NCI-H1694 treated with DMSO at 0.1 percent for 48 hours (cell line): ENCODE results near the gene ADRA2C.
"Not testable (repeated sequence)": the region's sequence is repeated elsewhere in the genome, so short reads cannot be mapped to it uniquely, and the experiment has no call there.

Experiments
- DNase-seq: peaks from one replicate; lab custom pipeline; 2025; lab: John Stamatoyannopoulos, UW

Gene ADRA2C

DNA sequence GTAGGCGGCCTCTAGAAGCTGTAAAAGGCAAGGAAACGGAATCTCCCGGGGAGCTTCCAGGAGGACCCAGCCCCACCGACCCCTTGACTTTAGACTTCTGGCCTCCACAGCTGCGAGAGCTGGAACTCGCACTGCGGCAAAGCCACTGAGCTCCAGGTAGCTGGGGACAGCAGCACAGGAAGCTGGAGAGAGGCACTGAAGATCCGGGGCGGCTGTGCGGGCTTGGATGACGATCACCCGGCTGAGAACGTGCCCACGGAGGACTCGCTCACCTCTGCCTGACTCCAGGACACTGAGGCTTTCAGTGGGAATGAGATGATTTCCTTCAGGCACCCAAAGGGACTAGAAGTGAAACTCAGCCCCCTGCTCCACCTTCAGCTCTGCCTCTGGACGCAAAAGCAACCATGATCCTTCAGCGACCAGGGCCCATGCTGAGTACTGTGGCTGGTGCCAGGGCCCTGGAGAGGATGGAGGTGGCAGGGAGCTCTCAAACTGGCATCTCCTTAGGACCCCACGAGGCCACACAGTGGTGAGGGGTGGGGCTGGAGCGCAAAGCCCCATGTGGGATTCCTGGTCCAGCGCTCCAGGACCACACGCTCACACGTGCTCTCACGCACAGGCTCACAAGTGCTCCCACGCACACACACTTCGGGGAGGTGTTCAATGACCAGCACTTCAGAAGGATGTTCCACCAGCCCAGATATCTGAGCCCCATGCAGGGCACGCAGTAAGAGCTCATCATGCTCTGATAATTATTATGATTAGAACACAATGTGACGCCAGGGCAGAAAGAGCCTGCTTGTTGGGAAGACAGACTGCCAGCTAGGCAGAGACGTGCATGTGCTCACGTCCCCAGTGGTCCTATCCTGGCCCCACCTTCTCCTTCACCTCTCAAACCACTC lies 47.2 kb downstream of the ADRA2C start:
- DNase-seq = no peak

DNA sequence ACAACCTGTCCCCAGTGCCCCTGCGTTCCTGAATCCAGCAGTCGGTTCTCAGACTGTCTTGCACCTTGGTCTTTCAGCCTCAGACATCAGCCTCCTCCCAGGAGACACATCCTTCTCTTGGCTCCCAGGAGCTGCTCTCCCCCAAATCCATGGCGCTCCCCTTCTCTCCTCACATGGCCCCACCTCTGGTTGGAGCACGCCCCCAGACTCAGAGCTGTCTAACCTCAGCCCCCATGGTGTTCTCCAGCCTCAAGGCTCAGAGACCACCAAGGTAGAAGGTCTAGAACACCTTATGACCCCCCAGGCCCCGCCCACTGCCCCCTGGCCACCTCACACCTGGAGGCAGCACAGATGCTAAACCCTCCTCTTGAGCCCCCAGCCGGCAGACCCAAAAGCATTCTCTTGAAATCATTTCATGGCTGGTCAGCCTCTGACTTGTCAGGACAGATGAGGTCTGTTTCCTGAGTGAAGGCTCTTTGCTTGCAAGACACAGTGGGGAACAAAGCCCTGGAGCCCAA lies 47.9 kb downstream of the ADRA2C start:
- no peak for DNase-seq

DNA sequence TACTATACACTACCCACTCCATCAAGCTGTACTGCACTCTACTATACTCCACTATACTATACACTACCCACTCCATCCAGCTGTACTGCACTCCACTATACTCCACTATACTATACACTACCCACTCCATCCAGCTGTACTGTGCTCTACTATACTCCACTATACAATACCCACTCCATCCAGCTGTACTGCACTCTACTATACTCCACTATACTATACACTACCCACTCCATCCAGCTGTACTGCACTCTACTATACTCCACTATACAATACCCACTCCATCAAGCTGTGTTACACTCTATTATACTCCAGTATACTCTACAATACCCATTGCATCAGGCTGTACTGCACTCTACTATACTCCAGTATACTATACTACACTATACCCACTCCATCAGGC lies 48.7 kb downstream of the ADRA2C start:
- DNase-seq = not testable (repeated sequence)

DNA sequence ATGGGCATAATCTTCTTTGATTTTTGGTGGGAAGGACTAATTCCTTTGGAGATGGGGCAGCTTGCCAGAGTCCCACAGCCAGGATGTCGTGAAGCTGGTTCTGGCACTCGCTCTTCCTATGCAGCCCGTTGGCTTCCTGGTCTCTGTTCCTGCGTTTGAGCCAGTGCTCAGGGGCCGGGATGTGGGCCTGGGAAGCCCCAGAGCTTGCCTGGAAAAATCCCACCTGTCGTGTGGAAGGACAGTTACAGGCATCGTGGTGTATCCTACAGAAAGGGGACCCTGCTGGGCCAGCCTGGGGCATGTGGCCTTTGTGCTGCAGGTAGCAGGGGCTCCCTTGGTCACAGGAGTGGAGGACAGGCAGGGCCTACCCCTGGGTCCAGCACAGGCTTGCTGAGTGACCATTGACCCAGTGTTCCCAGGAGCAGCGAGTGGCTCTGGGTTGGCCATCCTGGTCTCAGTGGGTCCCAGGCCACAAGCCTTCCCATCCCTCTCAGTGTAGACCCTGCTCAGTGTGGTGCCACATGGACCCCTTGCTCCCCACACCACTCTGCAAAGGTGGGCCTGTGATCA lies 50.2 kb downstream of the ADRA2C start:
- no peak for DNase-seq

DNA sequence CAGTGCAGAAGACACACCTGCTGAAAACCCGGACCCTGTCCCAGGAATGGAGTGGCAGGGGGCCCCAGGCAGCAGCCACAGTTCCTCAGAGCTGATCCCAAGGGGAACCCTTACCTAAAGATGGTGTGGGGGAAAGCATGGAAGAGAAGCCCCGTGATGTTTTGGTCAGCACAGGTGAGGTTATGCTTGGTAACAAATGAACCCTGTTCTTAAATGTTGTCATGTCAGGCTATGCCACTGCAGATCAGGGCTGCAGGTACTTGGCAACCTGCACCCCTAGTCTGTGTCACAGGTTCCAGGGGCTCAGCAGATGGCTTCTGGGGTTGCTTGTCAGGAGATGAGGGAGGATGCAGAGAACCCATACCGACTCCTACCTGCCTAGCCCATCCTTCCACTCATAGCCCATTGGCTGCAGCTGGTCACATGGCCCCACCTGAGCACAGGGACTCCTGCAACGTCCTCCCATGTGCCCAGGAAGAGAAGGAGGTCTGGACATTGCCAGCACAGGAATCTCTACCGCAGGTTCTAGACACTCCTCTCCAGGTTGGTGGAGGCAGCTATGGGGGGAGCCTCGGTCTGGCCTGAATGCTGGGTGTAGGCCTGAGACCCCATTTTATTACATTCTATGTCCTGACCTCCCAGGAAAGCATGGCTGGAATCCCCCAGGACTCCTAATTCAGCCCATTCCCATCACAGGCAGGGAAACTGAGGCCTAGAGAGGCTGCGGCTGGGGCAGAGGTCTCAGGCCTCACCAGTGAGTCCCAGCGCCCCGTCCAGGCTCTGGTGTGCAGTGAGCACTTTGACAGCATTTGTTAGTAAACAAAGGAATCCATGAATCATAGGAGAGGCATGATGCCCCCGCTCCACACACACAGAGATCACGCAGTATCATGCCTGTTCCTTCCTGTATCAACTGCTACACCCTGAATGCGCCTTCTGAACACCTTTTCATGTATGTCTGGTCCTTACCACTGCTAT lies 51.1 kb downstream of the ADRA2C start:
- DNase-seq = no peak
